ENCODE results near the gene RAB3B. TPM values are rescaled to one million over a fixed set of nuclear protein-coding genes. Genes with fewer than 3 reads are reported as not detected.

The RAB3B gene
- total RNA-seq, 1 experiment from 2014 or later: 0.31 TPM

DNA sequence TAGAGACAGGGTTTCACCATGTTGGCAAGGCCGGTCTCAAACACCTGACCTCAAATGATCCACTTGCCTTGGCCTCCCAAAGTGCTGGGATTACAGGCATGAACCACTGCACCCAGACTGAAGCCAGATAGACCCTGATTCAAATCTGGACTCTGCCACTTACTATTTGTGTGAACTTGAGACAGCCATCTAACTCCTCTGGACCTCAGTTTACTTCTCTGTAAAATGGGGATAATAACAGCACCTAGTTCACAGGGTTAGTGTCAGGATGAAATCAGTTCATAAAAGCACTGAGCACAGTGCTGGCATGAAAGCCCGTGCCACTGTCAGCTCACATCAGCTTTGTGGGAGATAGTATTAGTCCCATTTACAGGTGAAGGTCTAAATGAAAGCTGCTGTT lies 28.5 kb downstream of the RAB3B start:
- H3K9me3 Mint-ChIP-seq (ENCODE audit: low read depth, unreplicated experiment): no peaks in the 10 kb centered on the region
- no peak for DNase-seq
- no TSS peak for BruUV-seq (replicated peaks)
- H3K4me3 Mint-ChIP-seq (ENCODE audit: low read depth, unreplicated experiment): no peak overlapping the region
- intact Hi-C loops (cut with micrococcal nuclease; ENCODE audit: unreplicated experiment): no loop called here
- peaks cover 24% of the 10 kb centered on the region for H3K27me3 Mint-ChIP-seq (ENCODE audit: unreplicated experiment)
- no peaks in the 10 kb centered on the region for H3K36me3 Mint-ChIP-seq (ENCODE audit: insufficient read depth, unreplicated experiment)
- no peak overlapping the region for H3K27ac Mint-ChIP-seq (ENCODE audit: unreplicated experiment)
- H3K4me1 Mint-ChIP-seq (ENCODE audit: low read depth, unreplicated experiment): no peaks in the 10 kb centered on the region
- CTCF ChIA-PET: no interaction called here
- TF ChIP-seq CTCF (IDR thresholded peaks at IDR 0.05; ENCODE audit: unreplicated experiment): no peak

DNA sequence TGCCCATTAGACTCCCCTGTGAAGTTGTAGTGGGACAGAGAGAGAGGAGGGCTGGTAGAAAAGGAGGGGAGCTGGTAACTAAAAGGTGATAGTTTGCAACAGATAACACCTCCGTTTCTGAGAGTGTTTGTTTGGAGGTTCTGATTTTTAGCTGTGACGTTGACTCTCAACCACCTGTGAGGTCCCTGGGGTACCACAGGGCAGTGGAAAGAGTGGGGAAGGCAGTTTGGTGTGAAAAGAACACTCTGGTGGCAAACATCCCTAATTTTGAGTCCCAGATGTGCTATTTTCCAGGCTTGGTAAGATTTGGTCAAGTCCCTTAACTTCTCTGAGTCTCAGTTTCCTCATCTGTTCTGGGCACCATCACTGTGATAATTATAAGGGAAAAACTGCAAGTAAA lies 29.3 kb downstream of the RAB3B start:
- Mint-ChIP-seq H3K27ac (ENCODE audit: unreplicated experiment) (no peak overlapping the region), H3K9me3 (ENCODE audit: low read depth, unreplicated experiment) (no peaks in the 10 kb centered on the region), H3K36me3 (ENCODE audit: insufficient read depth, unreplicated experiment) (no peaks in the 10 kb centered on the region), H3K27me3 (ENCODE audit: unreplicated experiment) (peaks cover 31% of the 10 kb centered on the region), H3K4me1 (ENCODE audit: low read depth, unreplicated experiment) (no peaks in the 10 kb centered on the region), H3K4me3 (ENCODE audit: low read depth, unreplicated experiment) (no peak overlapping the region)
- intact Hi-C loops (cut with micrococcal nuclease; ENCODE audit: unreplicated experiment): no loop called here
- CTCF ChIA-PET: no interaction called here
- no peak for DNase-seq
- no peak for TF ChIP-seq CTCF (IDR thresholded peaks at IDR 0.05; ENCODE audit: unreplicated experiment)
- BruUV-seq (replicated peaks): no TSS peak

DNA sequence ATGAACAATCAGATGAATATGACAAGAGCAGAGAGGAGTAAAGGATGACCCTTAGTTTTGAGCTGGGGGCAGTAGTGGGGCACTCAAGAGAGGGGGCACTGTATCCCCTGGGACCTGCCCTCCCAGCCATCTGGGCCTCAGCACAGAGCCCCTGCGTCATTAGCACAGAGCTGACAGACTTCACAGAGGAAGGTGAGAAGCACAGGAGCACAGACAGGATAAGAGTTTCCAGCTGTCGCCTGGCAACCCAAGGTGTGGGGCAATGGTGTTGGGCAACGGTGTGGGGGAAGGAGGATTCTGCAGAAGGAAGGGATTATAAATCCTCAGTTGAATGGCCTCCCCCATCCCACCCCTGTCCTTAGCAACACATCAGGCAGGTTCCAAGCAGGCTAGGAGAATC lies 30.2 kb downstream of the RAB3B start:
- BruUV-seq (replicated peaks): no TSS peak
- Mint-ChIP-seq H3K27ac (ENCODE audit: unreplicated experiment) (no peak overlapping the region), H3K9me3 (ENCODE audit: low read depth, unreplicated experiment) (no peaks in the 10 kb centered on the region), H3K27me3 (ENCODE audit: unreplicated experiment) (peaks cover 36% of the 10 kb centered on the region), H3K36me3 (ENCODE audit: insufficient read depth, unreplicated experiment) (no peaks in the 10 kb centered on the region), H3K4me3 (ENCODE audit: low read depth, unreplicated experiment) (no peak overlapping the region), H3K4me1 (ENCODE audit: low read depth, unreplicated experiment) (no peaks in the 10 kb centered on the region)
- no peak for TF ChIP-seq CTCF (IDR thresholded peaks at IDR 0.05; ENCODE audit: unreplicated experiment)
- intact Hi-C loops (cut with micrococcal nuclease; ENCODE audit: unreplicated experiment): no loop called here
- no peak for DNase-seq
- CTCF ChIA-PET: no interaction called here

DNA sequence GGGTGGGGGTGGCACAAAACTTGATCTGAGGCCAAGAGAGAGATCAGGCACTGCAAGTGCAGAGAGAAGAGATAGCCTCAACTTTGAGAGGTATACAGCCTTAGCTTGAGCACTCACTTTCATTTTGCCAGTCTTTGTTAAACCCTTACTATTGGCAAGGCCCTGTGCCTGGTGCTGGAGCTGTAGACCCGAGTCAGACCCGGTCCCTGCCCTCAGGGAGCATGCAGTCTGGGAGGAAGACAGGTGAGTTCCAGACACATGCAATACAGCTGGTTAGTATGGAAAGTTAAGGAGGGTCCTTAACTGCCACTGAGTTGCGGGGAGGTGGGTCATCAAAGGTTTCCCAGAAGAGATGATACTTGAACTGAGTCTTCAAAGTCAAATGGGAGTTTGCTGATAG lies 31.7 kb downstream of the RAB3B start:
- intact Hi-C loops (cut with micrococcal nuclease; ENCODE audit: unreplicated experiment): no loop called here
- H3K4me1 Mint-ChIP-seq (ENCODE audit: low read depth, unreplicated experiment): no peaks in the 10 kb centered on the region
- H3K27ac Mint-ChIP-seq (ENCODE audit: unreplicated experiment): no peak overlapping the region
- peaks cover 36% of the 10 kb centered on the region for H3K27me3 Mint-ChIP-seq (ENCODE audit: unreplicated experiment)
- no peaks in the 10 kb centered on the region for H3K9me3 Mint-ChIP-seq (ENCODE audit: low read depth, unreplicated experiment)
- no peak overlapping the region for H3K4me3 Mint-ChIP-seq (ENCODE audit: low read depth, unreplicated experiment)
- no peak for DNase-seq
- no peaks in the 10 kb centered on the region for H3K36me3 Mint-ChIP-seq (ENCODE audit: insufficient read depth, unreplicated experiment)
- TF ChIP-seq CTCF (IDR thresholded peaks at IDR 0.05; ENCODE audit: unreplicated experiment): no peak
- CTCF ChIA-PET: no interaction called here
- BruUV-seq (replicated peaks): no TSS peak

DNA sequence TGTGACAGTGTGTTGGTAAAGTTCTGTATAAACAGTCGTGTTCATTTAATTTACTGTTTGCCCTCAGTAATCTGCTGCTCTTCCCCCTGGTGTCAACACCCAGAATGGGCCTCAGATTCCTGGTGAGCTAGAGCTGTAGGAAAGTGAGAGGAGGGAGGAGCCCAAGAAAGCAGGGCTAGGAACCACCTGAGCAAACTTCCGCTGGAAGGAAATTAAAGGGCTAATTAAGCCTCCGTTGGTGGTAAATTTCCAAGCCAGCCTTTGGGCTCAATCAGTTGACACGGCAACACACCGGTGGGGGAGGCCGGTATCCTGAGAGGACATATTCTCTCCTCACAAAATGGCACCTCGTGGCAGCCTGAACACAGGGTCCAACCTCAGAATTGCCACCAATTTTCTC lies 32.9 kb downstream of the RAB3B start:
- TF ChIP-seq CTCF (IDR thresholded peaks at IDR 0.05; ENCODE audit: unreplicated experiment): no peak
- BruUV-seq (replicated peaks): no TSS peak
- intact Hi-C loops (cut with micrococcal nuclease; ENCODE audit: unreplicated experiment): no loop called here
- no peak for DNase-seq
- Mint-ChIP-seq H3K27me3 (ENCODE audit: unreplicated experiment) (peaks cover 44% of the 10 kb centered on the region), H3K4me1 (ENCODE audit: low read depth, unreplicated experiment) (no peaks in the 10 kb centered on the region), H3K4me3 (ENCODE audit: low read depth, unreplicated experiment) (no peak overlapping the region), H3K36me3 (ENCODE audit: insufficient read depth, unreplicated experiment) (no peaks in the 10 kb centered on the region), H3K9me3 (ENCODE audit: low read depth, unreplicated experiment) (no peaks in the 10 kb centered on the region), H3K27ac (ENCODE audit: unreplicated experiment) (no peak overlapping the region)
- CTCF ChIA-PET: interaction anchor here (0.5 kb wide), 1 partner anchor 13 kb away, joined by 4 read pairs; no protein-coding TSS in a partner anchor

All from Calu3 (cell line).